Mesenteric fat pad (tissue), 1 donor: ENCODE results near the gene NOXO1. TPM values are rescaled to one million over a fixed set of nuclear protein-coding genes. Genes with fewer than 3 reads are reported as not detected.

Experiments used
- DNase-seq: peaks from one replicate; pipeline ENCODE4 v3.0.0-alpha.2; 2020; ENCODE audit warnings: low spot score
- long read RNA-seq: library from polyadenylated mRNA; unstranded; transcript quantifications from one replicate; pipeline ENCODE4 v2.0.0, GENCODE V29; 2020
- total RNA-seq: library from RNA; stranded (reverse); fragmentation: NEBNext Ultra II Directional; extraction: Animal tissue kit (Norgen Biotek cat#: 25700); gene quantifications from one replicate; pipeline ENCODE4 v1.2.1, GENCODE V29; 2021
- donor health status: DM: yes; HTN: yes; CAD: no.

NOXO1 gene
- total RNA-seq, result not detected
- long read RNA-seq, result 0 reads

- no peak for DNase-seq
Observed at GRCh38 chr16:1981398-1981836, at the start of gene NOXO1. Gene NOXO1 (minus strand): TSS chr16:1981469. CDS start chr16:1981179, 290 bp downstream.

GRCh38 chr16:2030036-2030435 lies 48.8 kb upstream of the NOXO1 start:
- DNase-seq, result no peak

- no peak for DNase-seq
Observed at GRCh38 chr16:2029350-2029749, 48.1 kb upstream of the NOXO1 start.

- DNase-seq, result no peak
Observed at GRCh38 chr16:2028620-2029220, 47.5 kb upstream of the NOXO1 start.

- DNase-seq, result no peak
Observed at GRCh38 chr16:2028146-2028545, 46.9 kb upstream of the NOXO1 start.

GRCh38 chr16:2027024-2028010 lies 46.0 kb upstream of the NOXO1 start:
- no peak for DNase-seq

- DNase-seq, result no peak
Observed at GRCh38 chr16:2026461-2027023, 45.3 kb upstream of the NOXO1 start, which contains the start of gene NHERF2. Gene NHERF2 (plus strand): TSS chr16:2026902. CDS start chr16:2027006, 104 bp downstream.

- DNase-seq, result no peak
Observed at GRCh38 chr16:2025878-2026460, 44.7 kb upstream of the NOXO1 start.

- DNase-seq, result no peak
Observed at GRCh38 chr16:2025251-2025650, 44.0 kb upstream of the NOXO1 start.

GRCh38 chr16:2024032-2024420 lies 42.8 kb upstream of the NOXO1 start:
- DNase-seq, result no peak

GRCh38 chr16:2023092-2024031 lies 42.1 kb upstream of the NOXO1 start:
- DNase-seq, result peak; percentile 98

GRCh38 chr16:2022723-2023091 lies 41.4 kb upstream of the NOXO1 start:
- no peak for DNase-seq

GRCh38 chr16:2019921-2020831 lies 38.9 kb upstream of the NOXO1 start:
- DNase-seq, result no peak

GRCh38 chr16:2019518-2019920 lies 38.2 kb upstream of the NOXO1 start, which contains the start of gene NPW:
Gene NPW (plus strand): TSS chr16:2019785.
- DNase-seq, result no peak

GRCh38 chr16:2016407-2016922 lies 35.2 kb upstream of the NOXO1 start:
- no peak for DNase-seq

- DNase-seq, result no peak
Observed at GRCh38 chr16:2015947-2016208, 34.6 kb upstream of the NOXO1 start.

- DNase-seq, result no peak
Observed at GRCh38 chr16:2015117-2015946, 34.1 kb upstream of the NOXO1 start.

GRCh38 chr16:2013527-2013926 lies 32.3 kb upstream of the NOXO1 start:
- no peak for DNase-seq
